ENCODE results near the gene SUGCT.

SUGCT gene

GRCh38 chr7:40694991-40695390 lies 560.2 kb downstream of the SUGCT start:
- Histone ChIP-seq H3K79me2 (ENCODE audit: insufficient read depth, low read length) (no peaks in the 10 kb centered on the region), H3K4me2 (ENCODE audit: insufficient read depth, low read length) (no peak overlapping the region), H3K9ac (ENCODE audit: low read depth, low read length) (no peak overlapping the region), H3K4me3 (ENCODE audit: low read depth in 1 of 2, low read length in 2 of 2) (no peak overlapping the region), H3K27ac (ENCODE audit: low read length) (no peak overlapping the region), H3K36me3 (ENCODE audit: insufficient read depth, low read length) (no peaks in the 10 kb centered on the region), H4K20me1 (ENCODE audit: insufficient read depth, low read length) (no peaks in the 10 kb centered on the region), H3K9me3 (ENCODE audit: insufficient read depth, low read length, severe bottlenecking) (no peaks in the 10 kb centered on the region), H3K27me3 (ENCODE audit: insufficient read depth, low read length, poor library complexity) (no peaks in the 10 kb centered on the region), H2AFZ (ENCODE audit: low read depth, low read length) (no peak overlapping the region), H3K4me1 (ENCODE audit: insufficient read depth, low read length) (peaks cover 2% of the 10 kb centered on the region)
- DNase-seq (no peak), ATAC-seq (ENCODE audit: insufficient read depth, low read depth) (no peak)
- TF ChIP-seq, protein P1, sequence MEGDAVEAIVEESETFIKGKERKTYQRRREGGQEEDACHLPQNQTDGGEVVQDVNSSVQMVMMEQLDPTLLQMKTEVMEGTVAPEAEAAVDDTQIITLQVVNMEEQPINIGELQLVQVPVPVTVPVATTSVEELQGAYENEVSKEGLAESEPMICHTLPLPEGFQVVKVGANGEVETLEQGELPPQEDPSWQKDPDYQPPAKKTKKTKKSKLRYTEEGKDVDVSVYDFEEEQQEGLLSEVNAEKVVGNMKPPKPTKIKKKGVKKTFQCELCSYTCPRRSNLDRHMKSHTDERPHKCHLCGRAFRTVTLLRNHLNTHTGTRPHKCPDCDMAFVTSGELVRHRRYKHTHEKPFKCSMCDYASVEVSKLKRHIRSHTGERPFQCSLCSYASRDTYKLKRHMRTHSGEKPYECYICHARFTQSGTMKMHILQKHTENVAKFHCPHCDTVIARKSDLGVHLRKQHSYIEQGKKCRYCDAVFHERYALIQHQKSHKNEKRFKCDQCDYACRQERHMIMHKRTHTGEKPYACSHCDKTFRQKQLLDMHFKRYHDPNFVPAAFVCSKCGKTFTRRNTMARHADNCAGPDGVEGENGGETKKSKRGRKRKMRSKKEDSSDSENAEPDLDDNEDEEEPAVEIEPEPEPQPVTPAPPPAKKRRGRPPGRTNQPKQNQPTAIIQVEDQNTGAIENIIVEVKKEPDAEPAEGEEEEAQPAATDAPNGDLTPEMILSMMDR (IDR thresholded peaks at IDR 0.05; ENCODE audit: borderline replicate concordance, extremely low read depth, low read length, poor library complexity, severe bottlenecking): no peak
- no peak for TF ChIP-seq EZH2 (IDR thresholded peaks at IDR 0.05; ENCODE audit: borderline replicate concordance, low read depth, low read length, severe bottlenecking)

DNA sequence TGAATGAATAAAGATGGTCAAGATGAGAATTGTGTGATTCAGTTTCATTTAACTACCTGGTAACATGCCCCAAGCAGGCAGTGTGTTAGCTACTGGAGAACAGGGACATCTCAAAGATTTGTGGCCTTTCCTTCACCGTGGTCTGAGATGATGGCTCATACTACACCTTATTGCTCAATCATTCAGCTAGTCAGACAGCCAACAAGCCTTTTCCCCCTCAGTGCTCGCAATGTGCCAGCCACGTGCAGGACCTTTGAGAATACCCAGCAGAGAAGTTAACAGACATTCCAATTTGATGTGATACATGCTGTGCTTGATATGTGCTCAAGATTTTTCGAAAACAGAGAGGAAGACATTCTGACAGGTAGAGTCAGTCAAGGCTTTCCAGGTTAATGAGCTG lies 562.8 kb downstream of the SUGCT start:
- no peak overlapping the region for H3K27ac ChIP-seq (ENCODE audit: low read length)
- TF ChIP-seq, protein P1 (IDR thresholded peaks at IDR 0.05; ENCODE audit: borderline replicate concordance, extremely low read depth, low read length, poor library complexity, severe bottlenecking): no peak
- no peak for TF ChIP-seq EZH2 (IDR thresholded peaks at IDR 0.05; ENCODE audit: borderline replicate concordance, low read depth, low read length, severe bottlenecking)
- H3K27me3 ChIP-seq (ENCODE audit: insufficient read depth, low read length, poor library complexity): no peaks in the 10 kb centered on the region
- no peaks in the 10 kb centered on the region for H3K36me3 ChIP-seq (ENCODE audit: insufficient read depth, low read length)
- no peaks in the 10 kb centered on the region for H3K9me3 ChIP-seq (ENCODE audit: insufficient read depth, low read length, severe bottlenecking)
- no peaks in the 10 kb centered on the region for H3K79me2 ChIP-seq (ENCODE audit: insufficient read depth, low read length)
- no peak for DNase-seq
- no peaks in the 10 kb centered on the region for H4K20me1 ChIP-seq (ENCODE audit: insufficient read depth, low read length)
- no peak overlapping the region for H3K9ac ChIP-seq (ENCODE audit: low read depth, low read length)
- no peak for ATAC-seq (ENCODE audit: insufficient read depth, low read depth)
- no peak overlapping the region for H2AFZ ChIP-seq (ENCODE audit: low read depth, low read length)
- H3K4me1 ChIP-seq (ENCODE audit: insufficient read depth, low read length): peaks cover 21% of the 10 kb centered on the region
- no peak overlapping the region for H3K4me2 ChIP-seq (ENCODE audit: insufficient read depth, low read length)
- H3K4me3 ChIP-seq (ENCODE audit: low read depth in 1 of 2, low read length in 2 of 2): no peak overlapping the region

GRCh38 chr7:40698214-40698920 lies 563.6 kb downstream of the SUGCT start:
- ATAC-seq (ENCODE audit: insufficient read depth, low read depth): no peak
- TF ChIP-seq EZH2 (IDR thresholded peaks at IDR 0.05; ENCODE audit: borderline replicate concordance, low read depth, low read length, severe bottlenecking): no peak
- TF ChIP-seq, protein P1 (IDR thresholded peaks at IDR 0.05; ENCODE audit: borderline replicate concordance, extremely low read depth, low read length, poor library complexity, severe bottlenecking): no peak
- H4K20me1 ChIP-seq (ENCODE audit: insufficient read depth, low read length): no peaks in the 10 kb centered on the region
- no peak overlapping the region for H3K4me3 ChIP-seq (ENCODE audit: low read depth in 1 of 2, low read length in 2 of 2)
- no peak overlapping the region for H3K27ac ChIP-seq (ENCODE audit: low read length)
- no peak overlapping the region for H3K9ac ChIP-seq (ENCODE audit: low read depth, low read length)
- H3K27me3 ChIP-seq (ENCODE audit: insufficient read depth, low read length, poor library complexity): no peaks in the 10 kb centered on the region
- no peak for DNase-seq
- no peaks in the 10 kb centered on the region for H3K79me2 ChIP-seq (ENCODE audit: insufficient read depth, low read length)
- H3K36me3 ChIP-seq (ENCODE audit: insufficient read depth, low read length): no peaks in the 10 kb centered on the region
- H3K4me1 ChIP-seq (ENCODE audit: insufficient read depth, low read length): peaks cover 21% of the 10 kb centered on the region
- H2AFZ ChIP-seq (ENCODE audit: low read depth, low read length): no peak overlapping the region
- H3K9me3 ChIP-seq (ENCODE audit: insufficient read depth, low read length, severe bottlenecking): no peaks in the 10 kb centered on the region
- no peak overlapping the region for H3K4me2 ChIP-seq (ENCODE audit: insufficient read depth, low read length)

All from DND-41 (cell line).